Neuronal stem cell (in vitro differentiated cells): Measurements from ENCODE around the gene DEXI.

Source experiments
- DNase-seq: peaks from one replicate; pipeline ENCODE4 v3.0.0-alpha.2; 2013; ENCODE audit warnings: low spot score
- H2AFZ ChIP-seq: one replicate; pipeline ENCODE4 v1.6.1; 2013; ENCODE audit warnings: mild to moderate bottlenecking, low read length, inconsistent platforms
- H2AK5ac ChIP-seq: 2 replicates; pipeline ENCODE4 v1.6.1; 2013; ENCODE audit warnings: low read depth, mild to moderate bottlenecking, inconsistent platforms, low read length, moderate library complexity, mixed read lengths
- H2BK120ac ChIP-seq: 2 replicates; pipeline ENCODE4 v1.6.1; 2013; ENCODE audit warnings: low read depth, mild to moderate bottlenecking, inconsistent platforms, low read length, moderate library complexity, mixed read lengths
- H2BK12ac ChIP-seq: one replicate; pipeline ENCODE4 v1.6.1; 2013; ENCODE audit warnings: low read length, inconsistent platforms
- H2BK15ac ChIP-seq: 2 replicates; pipeline ENCODE4 v1.6.1; 2013; ENCODE audit warnings: mild to moderate bottlenecking, low read length, inconsistent platforms, mixed read lengths
- H2BK5ac ChIP-seq: one replicate; pipeline ENCODE4 v1.6.1; 2013; ENCODE audit warnings: inconsistent platforms, mild to moderate bottlenecking, low read length, moderate library complexity
- H3K14ac ChIP-seq: one replicate; pipeline ENCODE4 v1.6.1; 2013; ENCODE audit warnings: low read length, inconsistent platforms
- H3K18ac ChIP-seq: 2 replicates; pipeline ENCODE4 v1.6.1; 2013; ENCODE audit warnings: low read length, inconsistent platforms
- H3K23ac ChIP-seq: 2 replicates; pipeline ENCODE4 v1.6.1; 2013; ENCODE audit warnings: low read depth, mild to moderate bottlenecking, mixed read lengths, low read length, inconsistent platforms; ENCODE audit not compliant: poor library complexity
- H3K27ac ChIP-seq: replicated peaks from 3 replicates; pipeline ENCODE4 v1.5.1; 2013; ENCODE audit warnings: low read length, inconsistent platforms
- H3K27me3 ChIP-seq, 3 experiments: 2 replicates each; pipeline ENCODE4 v1.6.1; 2013; ENCODE audit warnings: low read length in 3 of 3, mild to moderate bottlenecking in 2 of 3, inconsistent platforms in 1 of 3, low read depth in 1 of 3, mixed read lengths in 1 of 3, moderate library complexity in 1 of 3; ENCODE audit not compliant: control insufficient read depth in 3 of 3, insufficient read depth in 3 of 3
- H3K36me3 ChIP-seq, 2 donors: replicated peaks in 1 of 2; 2 replicates each; pipeline ENCODE4 v1.6.1; 2013; ENCODE audit warnings: low read length in 2 of 2; ENCODE audit not compliant: control insufficient read depth in 2 of 2, insufficient read depth in 2 of 2
- H3K4ac ChIP-seq: 2 replicates; pipeline ENCODE4 v1.6.1; 2013; ENCODE audit warnings: inconsistent platforms, mild to moderate bottlenecking, low read length, moderate library complexity
- H3K4me1 ChIP-seq, 2 donors: 1 replicate in 1 of 2; 2 replicates in 1 of 2; pipeline ENCODE4 v1.6.1; 2013; ENCODE audit warnings: low read length in 2 of 2, low read depth in 1 of 2; ENCODE audit not compliant: control insufficient read depth in 2 of 2, insufficient read depth in 1 of 2
- H3K4me2 ChIP-seq: one replicate; pipeline ENCODE4 v1.6.1; 2013; ENCODE audit warnings: mild to moderate bottlenecking, low read length, inconsistent platforms; ENCODE audit not compliant: insufficient read depth, poor library complexity, severe bottlenecking
- H3K4me3 ChIP-seq, 2 donors: 2 replicates each; pipeline ENCODE4 v1.5.1; 2013; ENCODE audit warnings: low read length in 2 of 2, mild to moderate bottlenecking in 2 of 2, inconsistent platforms in 1 of 2, moderate library complexity in 1 of 2
- H3K79me1 ChIP-seq: one replicate; pipeline ENCODE4 v1.6.1; 2013; ENCODE audit warnings: low read depth, mild to moderate bottlenecking, inconsistent platforms, low read length, moderate library complexity
- H3K9ac ChIP-seq: one replicate; pipeline ENCODE4 v1.6.1; 2013; ENCODE audit warnings: mild to moderate bottlenecking, low read depth, low read length, inconsistent platforms; ENCODE audit not compliant: poor library complexity
- H3K9me3 ChIP-seq, 2 donors: replicated peaks in 1 of 2; 2 replicates each; pipeline versions ENCODE3 to v1.6.1; 2013; ENCODE audit warnings: low read length in 2 of 2, mild to moderate bottlenecking in 2 of 2, inconsistent platforms in 1 of 2, low read depth in 1 of 2, mixed read lengths in 1 of 2, moderate library complexity in 1 of 2; ENCODE audit not compliant: control insufficient read depth in 2 of 2, insufficient read depth in 1 of 2
- H4K8ac ChIP-seq: one replicate; pipeline ENCODE4 v1.6.1; 2013; ENCODE audit warnings: low read depth, mild to moderate bottlenecking, inconsistent platforms, low read length, moderate library complexity
- H4K91ac ChIP-seq: one replicate; pipeline ENCODE4 v1.6.1; 2013; ENCODE audit warnings: low read length, low read depth, mild to moderate bottlenecking, inconsistent platforms; ENCODE audit not compliant: poor library complexity
- WGBS, 2 donors: extraction: QIAGEN DNeasy Blood & Tissue Kit; methylation state at CpG; one replicate each; pipeline ENCODE4 v1.1.7; 2013; ENCODE audit warnings: missing lambda C conversion rate in 2 of 2, mixed read lengths in 1 of 2; ENCODE audit not compliant: insufficient read length in 2 of 2, insufficient replicate concordance in 1 of 2; ENCODE audit errors: extremely low coverage in 2 of 2; 5-methylcytosine and 5-hydroxymethylcytosine counted together

The DEXI gene

GRCh38 chr16:10907757-10908045 is 34.6 kb downstream of the DEXI start:
- no CpG with 5 or more reads among the region's 21 CpGs for WGBS, 2 donors
- Histone ChIP-seq H3K9me3 (no peaks in the 10 kb centered on the region), H2BK120ac (no peak overlapping the region), H3K4me3 (no peak overlapping the region), H3K79me1 (no peaks in the 10 kb centered on the region), H3K36me3 (no peaks in the 10 kb centered on the region), H3K14ac (no peak overlapping the region), H3K27me3 (peaks cover 0 to 5% (median 0%) of the 10 kb centered on the region in 3 experiments), H2AFZ (no peak overlapping the region), H2BK15ac (no peak overlapping the region), H2AK5ac (no peak overlapping the region), H3K4me2 (no peak overlapping the region), H3K4ac (no peak overlapping the region), H3K18ac (no peak overlapping the region), H4K91ac (no peak overlapping the region), H3K4me1 (no peaks in the 10 kb centered on the region), H4K8ac (no peak overlapping the region), H3K23ac (peak overlapping the region; percentile 48), H2BK5ac (peak overlapping the region; percentile 30), H2BK12ac (no peak overlapping the region), H3K27ac (no peak overlapping the region), H3K9ac (no peak overlapping the region)
- no peak for DNase-seq

- no peak overlapping the region for H4K8ac ChIP-seq
- H4K91ac ChIP-seq, result no peak overlapping the region
- no peak overlapping the region for H2BK12ac ChIP-seq
- H3K27me3 ChIP-seq, result peaks cover 0 to 5% (median 0%) of the 10 kb centered on the region in 3 experiments
- H2AK5ac ChIP-seq, result peak overlapping the region; percentile 38
- H3K23ac ChIP-seq, result peak overlapping the region; percentile 48
- no peak overlapping the region for H3K4me2 ChIP-seq
- peak overlapping the region; percentile 8 for H3K18ac ChIP-seq
- H3K9ac ChIP-seq, result no peak overlapping the region
- no peaks in the 10 kb centered on the region for H3K9me3 ChIP-seq
- peak overlapping the region; percentile 41 for H2BK15ac ChIP-seq
- no peaks in the 10 kb centered on the region for H3K4me1 ChIP-seq
- H3K79me1 ChIP-seq, result no peaks in the 10 kb centered on the region
- WGBS, 2 donors, result no CpG with 5 or more reads among the region's 46 CpGs
- H3K36me3 ChIP-seq, result no peaks in the 10 kb centered on the region
- H2BK120ac ChIP-seq, result no peak overlapping the region
- H2BK5ac ChIP-seq, result peak overlapping the region; percentile 30
- H3K4ac ChIP-seq, result no peak overlapping the region
- H2AFZ ChIP-seq, result no peak overlapping the region
- no peak overlapping the region for H3K14ac ChIP-seq
- no peak overlapping the region for H3K27ac ChIP-seq
- H3K4me3 ChIP-seq, result no peak overlapping the region
- no peak for DNase-seq
Measured at GRCh38 chr16:10906914-10907756, 35.1 kb downstream of the DEXI start.

- Histone ChIP-seq H2AK5ac (peak overlapping the region; percentile 38), H3K79me1 (no peaks in the 10 kb centered on the region), H2BK15ac (peak overlapping the region; percentile 41), H3K14ac (no peak overlapping the region), H3K4me3 (no peak overlapping the region), H2BK5ac (no peak overlapping the region), H3K36me3 (no peaks in the 10 kb centered on the region), H3K4me1 (no peaks in the 10 kb centered on the region), H2BK12ac (no peak overlapping the region), H2AFZ (no peak overlapping the region), H3K9ac (no peak overlapping the region), H3K27ac (no peak overlapping the region), H2BK120ac (no peak overlapping the region), H4K91ac (no peak overlapping the region), H3K27me3 (peaks cover 0 to 5% (median 0%) of the 10 kb centered on the region in 3 experiments), H4K8ac (no peak overlapping the region), H3K4me2 (no peak overlapping the region), H3K23ac (peak overlapping the region; percentile 40), H3K4ac (no peak overlapping the region), H3K9me3 (no peaks in the 10 kb centered on the region), H3K18ac (peak overlapping the region; percentile 8)
- no CpG with 5 or more reads among the region's 19 CpGs for WGBS, 2 donors
- DNase-seq, result no peak
Measured at GRCh38 chr16:10906482-10906881, 35.8 kb downstream of the DEXI start.

GRCh38 chr16:10902999-10903398 is 39.3 kb downstream of the DEXI start:
- Histone ChIP-seq H2AK5ac (no peak overlapping the region), H3K9me3 (no peaks in the 10 kb centered on the region), H2BK12ac (no peak overlapping the region), H3K4ac (no peak overlapping the region), H3K4me1 (no peaks in the 10 kb centered on the region), H3K27me3 (no peaks in the 10 kb centered on the region), H2AFZ (no peak overlapping the region), H3K9ac (no peak overlapping the region), H4K8ac (no peak overlapping the region), H3K18ac (no peak overlapping the region), H2BK15ac (no peak overlapping the region), H3K27ac (no peak overlapping the region), H3K36me3 (no peaks in the 10 kb centered on the region), H2BK5ac (no peak overlapping the region), H3K4me3 (no peak overlapping the region), H3K79me1 (no peaks in the 10 kb centered on the region), H2BK120ac (no peak overlapping the region), H3K4me2 (no peak overlapping the region), H3K14ac (no peak overlapping the region), H4K91ac (no peak overlapping the region), H3K23ac (no peak overlapping the region)
- DNase-seq, result no peak
- no CpG with 5 or more reads among the region's 1 CpG for WGBS, 2 donors
